Panc1 (cell line): Measurements from ENCODE around the gene SPSB1.

Experiments
- CTCF ChIP-seq: fragments of 450-650 bp; IDR thresholded peaks from 2 replicates; pipeline ENCODE4 v1.5.1; 2017; ENCODE audit warnings: mild to moderate bottlenecking
- REST ChIP-seq, 2 experiments: IDR thresholded peaks; 2 replicates each; pipeline ENCODE4 v1.6.1; 2011 to 2012; ENCODE audit warnings: low read depth in 2 of 2, control low read depth in 1 of 2, low read length in 1 of 2, mild to moderate bottlenecking in 1 of 2, moderate library complexity in 1 of 2; ENCODE audit not compliant: insufficient read depth in 1 of 2
- TCF7L2 ChIP-seq: IDR thresholded peaks from 2 replicates; pipeline ENCODE4 v1.6.1; 2011; ENCODE audit warnings: mild to moderate bottlenecking, low read depth, low read length, inconsistent platforms

- TF ChIP-seq CTCF (no peak), TCF7L2 (no peak), REST (IDR thresholded peaks at IDR 0.05; ENCODE audit: insufficient read depth in 1 of 2, low read depth in 2 of 2, low read length in 1 of 2) (no peak)
These were observed 67.8 kb downstream of the SPSB1 start for GRCh38 chr1:9360371-9361064.
